Measurements from ENCODE around the gene KRT76.

The KRT76 gene

GRCh38 chr12:52801773-52802172 is 24.6 kb upstream of the KRT76 start:
- H3K4me3 ChIP-seq (replicated peaks; ENCODE audit: low read depth, low read length), result no peak overlapping the region
- H3K36me3 ChIP-seq (ENCODE audit: control insufficient read depth, insufficient read depth, low read length), result no peaks in the 10 kb centered on the region
- no peak for DNase-seq (ENCODE audit: extremely low read depth, insufficient read length)
- H3K27me3 ChIP-seq (replicated peaks; ENCODE audit: control insufficient read depth, insufficient read depth, low read length), result no peaks in the 10 kb centered on the region; the same call in none of the 2 replicates
- TF ChIP-seq, protein P1, sequence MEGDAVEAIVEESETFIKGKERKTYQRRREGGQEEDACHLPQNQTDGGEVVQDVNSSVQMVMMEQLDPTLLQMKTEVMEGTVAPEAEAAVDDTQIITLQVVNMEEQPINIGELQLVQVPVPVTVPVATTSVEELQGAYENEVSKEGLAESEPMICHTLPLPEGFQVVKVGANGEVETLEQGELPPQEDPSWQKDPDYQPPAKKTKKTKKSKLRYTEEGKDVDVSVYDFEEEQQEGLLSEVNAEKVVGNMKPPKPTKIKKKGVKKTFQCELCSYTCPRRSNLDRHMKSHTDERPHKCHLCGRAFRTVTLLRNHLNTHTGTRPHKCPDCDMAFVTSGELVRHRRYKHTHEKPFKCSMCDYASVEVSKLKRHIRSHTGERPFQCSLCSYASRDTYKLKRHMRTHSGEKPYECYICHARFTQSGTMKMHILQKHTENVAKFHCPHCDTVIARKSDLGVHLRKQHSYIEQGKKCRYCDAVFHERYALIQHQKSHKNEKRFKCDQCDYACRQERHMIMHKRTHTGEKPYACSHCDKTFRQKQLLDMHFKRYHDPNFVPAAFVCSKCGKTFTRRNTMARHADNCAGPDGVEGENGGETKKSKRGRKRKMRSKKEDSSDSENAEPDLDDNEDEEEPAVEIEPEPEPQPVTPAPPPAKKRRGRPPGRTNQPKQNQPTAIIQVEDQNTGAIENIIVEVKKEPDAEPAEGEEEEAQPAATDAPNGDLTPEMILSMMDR (IDR thresholded peaks at IDR 0.05; ENCODE audit: insufficient read depth, low read length, poor library complexity, severe bottlenecking), result no peak

DNA sequence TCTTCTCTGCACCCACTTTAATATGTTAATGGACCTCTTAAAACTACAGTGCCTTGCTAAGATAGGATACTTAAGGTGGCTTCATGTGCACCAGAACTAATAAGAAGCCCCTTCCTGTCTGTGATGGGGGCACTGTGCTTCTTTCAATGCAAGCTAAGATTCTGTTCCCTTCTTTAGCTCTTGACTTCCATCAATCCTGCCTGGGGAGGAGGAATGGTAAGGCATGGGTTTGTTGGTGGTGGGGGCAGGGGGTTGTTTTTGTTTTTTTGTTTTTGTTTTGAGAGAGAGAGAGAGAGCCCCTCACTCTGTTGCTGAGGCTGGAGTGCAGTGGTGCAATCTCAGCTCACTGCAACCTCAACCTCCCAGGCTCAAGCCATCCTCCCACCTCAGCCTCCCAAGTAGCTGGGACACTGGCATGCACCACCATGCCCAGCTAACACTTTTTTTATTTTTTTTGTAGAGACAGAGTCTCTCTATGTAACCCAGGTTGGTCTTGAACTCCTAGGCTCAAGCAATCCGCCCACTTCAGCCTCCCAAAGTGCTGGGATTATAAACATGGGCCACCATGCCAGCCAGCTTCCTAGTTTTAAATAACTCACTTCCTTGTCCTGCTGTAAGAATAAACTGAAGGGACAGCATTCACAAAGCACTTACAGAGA is 23.2 kb upstream of the KRT76 start:
- Histone ChIP-seq H3K36me3 (ENCODE audit: control insufficient read depth, insufficient read depth, low read length) (no peaks in the 10 kb centered on the region), H3K4me3 (replicated peaks; ENCODE audit: low read depth, low read length) (no peak overlapping the region), H3K27me3 (replicated peaks; ENCODE audit: control insufficient read depth, insufficient read depth, low read length) (no peaks in the 10 kb centered on the region; the same call in none of the 2 replicates)
- TF ChIP-seq, protein P1 (IDR thresholded peaks at IDR 0.05; ENCODE audit: insufficient read depth, low read length, poor library complexity, severe bottlenecking), result no peak
- DNase-seq (ENCODE audit: extremely low read depth, insufficient read length), result no peak

DNA sequence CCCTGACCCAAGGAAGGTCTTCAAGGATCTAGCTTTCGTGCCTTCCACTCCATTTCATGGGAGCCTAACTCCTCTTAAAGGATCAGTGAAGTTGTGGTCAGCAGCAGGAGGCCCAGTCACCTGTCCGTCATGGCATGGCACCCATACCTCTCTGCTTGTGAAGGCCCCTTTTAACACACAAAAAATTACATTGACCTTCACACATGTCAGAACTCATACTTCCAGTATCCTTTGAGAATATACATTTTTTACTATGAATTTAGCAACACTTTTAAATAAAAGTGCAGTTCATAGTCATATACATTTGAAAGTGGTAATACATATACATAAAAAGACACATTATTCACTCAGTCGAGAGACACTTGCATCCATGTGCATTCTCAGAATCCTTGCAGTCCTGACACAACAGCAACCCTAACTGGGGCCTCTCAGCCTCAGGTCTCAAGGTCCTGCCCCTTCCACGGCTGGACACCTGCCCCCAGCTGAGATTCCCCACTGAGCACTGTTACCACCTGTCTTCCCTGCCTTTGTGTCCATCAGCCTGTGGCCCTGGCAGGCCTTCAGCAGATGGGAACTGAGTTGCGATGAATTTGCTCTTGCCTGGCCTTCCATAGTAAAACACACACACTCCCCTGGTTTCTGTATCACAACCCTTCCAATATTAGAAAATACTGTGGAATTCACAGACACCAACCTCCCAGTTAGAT is 22.5 kb upstream of the KRT76 start:
- no peak for DNase-seq (ENCODE audit: extremely low read depth, insufficient read length)
- TF ChIP-seq, protein P1 (IDR thresholded peaks at IDR 0.05; ENCODE audit: insufficient read depth, low read length, poor library complexity, severe bottlenecking), result no peak
- H3K27me3 ChIP-seq (replicated peaks; ENCODE audit: control insufficient read depth, insufficient read depth, low read length), result no peaks in the 10 kb centered on the region; the same call in none of the 2 replicates
- H3K4me3 ChIP-seq (replicated peaks; ENCODE audit: low read depth, low read length), result no peak overlapping the region
- H3K36me3 ChIP-seq (ENCODE audit: control insufficient read depth, insufficient read depth, low read length), result no peaks in the 10 kb centered on the region

- TF ChIP-seq, protein P1 (IDR thresholded peaks at IDR 0.05; ENCODE audit: insufficient read depth, low read length, poor library complexity, severe bottlenecking), result no peak
- no peaks in the 10 kb centered on the region; the same call in none of the 2 replicates for H3K27me3 ChIP-seq (replicated peaks; ENCODE audit: control insufficient read depth, insufficient read depth, low read length)
- DNase-seq (ENCODE audit: extremely low read depth, insufficient read length), result no peak
- H3K4me3 ChIP-seq (replicated peaks; ENCODE audit: low read depth, low read length), result no peak overlapping the region
- H3K36me3 ChIP-seq (ENCODE audit: control insufficient read depth, insufficient read depth, low read length), result no peaks in the 10 kb centered on the region
Measured at GRCh38 chr12:52798671-52799504, 21.7 kb upstream of the KRT76 start.

GRCh38 chr12:52798003-52798670 is 21.0 kb upstream of the KRT76 start:
- Histone ChIP-seq H3K36me3 (ENCODE audit: control insufficient read depth, insufficient read depth, low read length) (no peaks in the 10 kb centered on the region), H3K4me3 (replicated peaks; ENCODE audit: low read depth, low read length) (no peak overlapping the region), H3K27me3 (replicated peaks; ENCODE audit: control insufficient read depth, insufficient read depth, low read length) (no peaks in the 10 kb centered on the region; the same call in none of the 2 replicates)
- TF ChIP-seq, protein P1 (IDR thresholded peaks at IDR 0.05; ENCODE audit: insufficient read depth, low read length, poor library complexity, severe bottlenecking), result no peak
- DNase-seq (ENCODE audit: extremely low read depth, insufficient read length), result no peak
